Suprapubic skin (tissue), 4 donors: ENCODE measurements around the gene SMCO1. TPM values are rescaled to one million over a fixed set of nuclear protein-coding genes. Genes with fewer than 3 reads are reported as not detected.

Source experiments
- DNase-seq, 2 donors: peaks; one replicate each; pipeline ENCODE4 v3.0.0-alpha.2; 2019; ENCODE audit warnings: low spot score in 2 of 2
- H3K27ac ChIP-seq: fragments of 200-600 bp; sonication (generic); one replicate; pipeline ENCODE4 v1.5.1; 2019
- H3K27me3 ChIP-seq: fragments of 200-600 bp; sonication (generic); one replicate; pipeline ENCODE4 v1.5.1; 2019
- H3K36me3 ChIP-seq: fragments of 200-600 bp; sonication (generic); one replicate; pipeline ENCODE4 v1.5.1; 2019
- H3K4me1 ChIP-seq: fragments of 200-600 bp; sonication (generic); one replicate; pipeline ENCODE4 v1.5.1; 2019
- H3K4me3 ChIP-seq: fragments of 200-600 bp; sonication (generic); one replicate; pipeline ENCODE4 v1.5.1; 2019; ENCODE audit warnings: mild to moderate bottlenecking
- H3K9me3 ChIP-seq: fragments of 200-600 bp; sonication (generic); one replicate; pipeline ENCODE4 v1.5.1; 2019
- CTCF ChIP-seq, 2 donors: fragments of 200-600 bp in 1 of 2; fragments of 450-650 bp in 1 of 2; sonication (generic) in 1 of 2; IDR thresholded peaks; one replicate each; pipeline ENCODE4 v1.5.1; 2016 to 2019; ENCODE audit warnings: antibody characterized with exemption in 2 of 2, mild to moderate bottlenecking in 1 of 2, moderate library complexity in 1 of 2
- EP300 ChIP-seq: sonication (generic); formaldehyde crosslinking; IDR thresholded peaks from one replicate; pipeline ENCODE4 v1.6.1; 2017; ENCODE audit warnings: antibody characterized with exemption
- POLR2A ChIP-seq, 2 donors: fragments of 450-650 bp; IDR thresholded peaks; one replicate each; pipeline ENCODE4 v1.6.1; 2017; ENCODE audit warnings: antibody characterized with exemption in 2 of 2, mild to moderate bottlenecking in 2 of 2, moderate library complexity in 2 of 2
- POLR2AphosphoS5 ChIP-seq, 3 donors: sonication (generic); formaldehyde crosslinking; IDR thresholded peaks; one replicate each; pipeline ENCODE4 v1.6.1; 2017; ENCODE audit warnings: antibody characterized with exemption in 3 of 3
- WGBS: methylation state at CpG from one replicate; pipeline ENCODE4 v1.1.5; 2018; 5-methylcytosine and 5-hydroxymethylcytosine counted together
- total RNA-seq, 4 donors: library from RNA; depleted of rRNA; stranded (reverse); fragments of >200 nt; gene quantifications; one replicate each; pipeline ENCODE4 v1.1.0, GENCODE V29; 2016

The SMCO1 gene
- total RNA-seq, 4 donors from 2014 or later, result not detected

GRCh38 chr3:196498297-196498696 lies 16.8 kb downstream of the SMCO1 start:
- Histone ChIP-seq H3K9me3 (no peaks in the 10 kb centered on the region), H3K4me1 (peaks cover 37% of the 10 kb centered on the region), H3K27ac (no peak overlapping the region), H3K36me3 (no peaks in the 10 kb centered on the region), H3K27me3 (no peaks in the 10 kb centered on the region), H3K4me3 (no peak overlapping the region)
- no peak for DNase-seq
- TF ChIP-seq POLR2AphosphoS5 (IDR thresholded peaks at IDR 0.05) (no peak), CTCF (IDR thresholded peaks at IDR 0.05) (no peak), POLR2A (IDR thresholded peaks at IDR 0.05) (no peak), EP300 (no peak)
- WGBS, result 91% methylated on average over 8 of the region's 8 CpGs

- Histone ChIP-seq H3K27ac (no peak overlapping the region), H3K4me3 (no peak overlapping the region), H3K27me3 (no peaks in the 10 kb centered on the region), H3K36me3 (no peaks in the 10 kb centered on the region), H3K4me1 (peaks cover 32% of the 10 kb centered on the region), H3K9me3 (no peaks in the 10 kb centered on the region)
- TF ChIP-seq EP300 (no peak), POLR2A (IDR thresholded peaks at IDR 0.05) (no peak)
- no peak for DNase-seq
- 80% methylated on average over 4 of the region's 4 CpGs for WGBS
Measured at GRCh38 chr3:196496183-196496582, 19.0 kb downstream of the SMCO1 start.

GRCh38 chr3:196493292-196493691 lies 21.9 kb downstream of the SMCO1 start:
- WGBS, result 98% methylated on average over 7 of the region's 7 CpGs
- TF ChIP-seq EP300, result no peak
- TF ChIP-seq POLR2AphosphoS5 (IDR thresholded peaks at IDR 0.05), result no peak
- TF ChIP-seq POLR2A (IDR thresholded peaks at IDR 0.05), result no peak
- no peak for TF ChIP-seq CTCF (IDR thresholded peaks at IDR 0.05)
- no peak overlapping the region for H3K4me3 ChIP-seq

GRCh38 chr3:196492080-196492479 lies 23.1 kb downstream of the SMCO1 start:
- H3K4me3 ChIP-seq, result no peak overlapping the region
- DNase-seq, result no peak
- WGBS, result 100% methylated on average over 2 of the region's 2 CpGs
- H3K9me3 ChIP-seq, result no peaks in the 10 kb centered on the region
- H3K27me3 ChIP-seq, result no peaks in the 10 kb centered on the region
- H3K36me3 ChIP-seq, result peaks cover 3% of the 10 kb centered on the region
- TF ChIP-seq POLR2AphosphoS5 (IDR thresholded peaks at IDR 0.05) (no peak), EP300 (no peak), CTCF (IDR thresholded peaks at IDR 0.05) (no peak), POLR2A (IDR thresholded peaks at IDR 0.05) (no peak)
- no peak overlapping the region for H3K27ac ChIP-seq
- H3K4me1 ChIP-seq, result no peaks in the 10 kb centered on the region

More at GRCh38 chr3:196493292-196493691, 21.9 kb downstream of the SMCO1 start:
- Histone ChIP-seq H3K9me3 (no peaks in the 10 kb centered on the region), H3K27ac (no peak overlapping the region), H3K36me3 (no peaks in the 10 kb centered on the region), H3K27me3 (no peaks in the 10 kb centered on the region), H3K4me1 (peaks cover 5% of the 10 kb centered on the region)
- no peak for DNase-seq

GRCh38 chr3:196489747-196490146 lies 25.4 kb downstream of the SMCO1 start:
- Histone ChIP-seq H3K9me3 (no peaks in the 10 kb centered on the region), H3K4me3 (no peak overlapping the region), H3K4me1 (no peaks in the 10 kb centered on the region), H3K27ac (no peak overlapping the region), H3K36me3 (peaks cover 23% of the 10 kb centered on the region), H3K27me3 (no peaks in the 10 kb centered on the region)
- DNase-seq, result no peak
- 90% methylated on average over 10 of the region's 10 CpGs for WGBS
- TF ChIP-seq CTCF (IDR thresholded peaks at IDR 0.05), result no peak
- TF ChIP-seq POLR2AphosphoS5 (IDR thresholded peaks at IDR 0.05), result no peak
- no peak for TF ChIP-seq EP300
- no peak for TF ChIP-seq POLR2A (IDR thresholded peaks at IDR 0.05)

GRCh38 chr3:196486263-196486662 lies 28.9 kb downstream of the SMCO1 start:
- TF ChIP-seq POLR2A (IDR thresholded peaks at IDR 0.05) (no peak), CTCF (IDR thresholded peaks at IDR 0.05) (no peak), EP300 (no peak), POLR2AphosphoS5 (IDR thresholded peaks at IDR 0.05) (no peak)
- WGBS, result 81% methylated on average over 8 of the region's 8 CpGs

More at GRCh38 chr3:196486263-196486662, 28.9 kb downstream of the SMCO1 start:
- Histone ChIP-seq H3K9me3 (no peaks in the 10 kb centered on the region), H3K4me1 (no peaks in the 10 kb centered on the region), H3K27me3 (no peaks in the 10 kb centered on the region), H3K27ac (no peak overlapping the region), H3K36me3 (peaks cover 49% of the 10 kb centered on the region), H3K4me3 (no peak overlapping the region)
- DNase-seq, result no peak
